Glomerular visceral epithelial cell (primary cell): Measurements from ENCODE around the gene RPS5.
A peak's percentile ranks its signal among the peaks of the same experiment; 100 is the strongest.
"Not testable (repeated sequence)": the region's sequence is repeated elsewhere in the genome, so short reads cannot be mapped to it uniquely, and the experiment has no call there.

Experiments used
- DNase-seq: peaks from one replicate; pipeline ENCODE4 v3.0.0-alpha.2; 2016; ENCODE audit errors: extremely low spot score

Gene RPS5

DNA sequence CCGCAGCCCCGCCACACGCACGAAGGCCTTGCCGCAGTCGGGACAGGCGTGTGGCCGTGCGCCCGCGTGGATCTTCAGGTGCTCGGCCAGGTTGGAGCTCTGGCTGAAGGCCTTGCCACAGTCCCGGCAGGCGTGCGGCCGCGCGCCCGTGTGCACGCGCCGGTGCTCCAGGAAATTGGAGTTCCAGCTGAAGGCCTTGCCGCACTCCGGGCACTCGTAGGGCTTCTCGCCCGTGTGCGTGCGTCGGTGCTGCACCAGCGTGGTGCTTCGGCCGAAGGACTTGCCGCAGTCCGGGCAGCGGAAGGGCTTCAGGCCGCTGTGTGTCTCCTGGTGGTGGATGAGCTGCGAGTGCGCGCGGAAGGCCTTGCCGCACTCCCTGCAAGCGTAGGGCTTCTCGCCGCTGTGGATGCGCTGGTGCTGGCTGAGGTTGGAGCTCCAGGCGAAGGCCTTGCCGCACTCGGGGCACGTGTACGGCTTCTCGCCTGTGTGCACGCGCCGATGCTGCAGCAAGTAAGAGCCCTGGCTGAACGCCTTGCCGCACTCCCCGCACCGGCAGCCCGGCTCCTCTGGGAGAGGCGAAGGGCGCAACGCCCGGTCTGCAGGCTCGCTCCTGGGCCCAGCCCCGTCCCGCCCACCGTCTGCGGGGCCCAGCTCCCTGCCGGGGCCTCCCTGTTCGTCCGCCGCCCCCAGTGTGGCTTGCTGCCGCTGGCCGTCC lies 30.1 kb upstream of the RPS5 start:
- DNase-seq = no peak

DNA sequence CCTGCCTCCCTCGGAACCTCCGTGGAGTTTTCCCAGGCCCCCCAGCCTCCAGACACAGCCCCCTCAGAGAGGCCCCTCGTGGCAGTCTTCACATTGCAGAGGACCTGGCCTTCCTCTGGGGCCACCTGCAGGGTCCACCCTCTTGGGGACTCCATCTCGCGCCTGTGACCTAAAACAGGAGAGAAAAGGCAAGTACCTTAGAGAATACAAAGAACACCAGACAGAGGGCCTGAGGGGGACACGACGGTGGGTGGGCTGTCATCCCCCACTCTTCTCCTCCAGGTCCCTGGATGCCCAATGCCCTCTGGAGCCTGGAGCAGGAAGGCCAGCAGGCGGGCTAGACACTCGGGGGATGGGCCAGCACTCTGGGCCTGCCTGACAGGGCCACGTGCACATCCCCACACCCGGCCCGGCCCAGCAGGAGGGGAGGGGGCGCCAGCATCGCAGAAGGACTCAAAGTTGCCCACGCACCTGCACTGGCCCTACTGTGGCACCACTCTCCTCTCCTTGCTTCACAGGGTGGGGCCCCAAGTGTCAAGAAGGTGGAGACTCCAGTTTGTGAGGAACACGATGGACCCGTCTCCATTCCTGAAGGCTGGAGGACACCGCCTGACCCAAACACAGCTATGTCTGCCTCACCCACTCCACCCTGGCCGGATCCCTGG lies 29.5 kb upstream of the RPS5 start:
- no peak for DNase-seq

DNA sequence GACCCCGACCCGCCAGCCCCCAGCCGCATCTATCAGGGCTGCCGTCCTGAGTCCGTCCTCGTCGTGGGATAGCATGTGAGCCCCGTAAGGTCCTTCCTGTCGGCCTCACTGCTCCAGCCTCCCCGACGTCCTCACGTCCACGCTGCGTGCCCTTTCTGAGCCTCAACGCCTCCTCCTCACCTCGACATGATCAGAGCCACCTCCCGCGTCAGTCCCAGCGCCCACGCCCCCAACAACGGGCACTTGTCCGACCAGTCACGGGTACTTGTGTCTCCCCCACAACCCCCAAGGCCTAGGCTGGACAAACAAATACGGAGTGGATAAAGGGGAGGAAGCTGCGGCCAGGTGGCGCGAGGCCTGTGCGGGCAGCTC lies 25.2 kb upstream of the RPS5 start:
- DNase-seq = peak; percentile 45

DNA sequence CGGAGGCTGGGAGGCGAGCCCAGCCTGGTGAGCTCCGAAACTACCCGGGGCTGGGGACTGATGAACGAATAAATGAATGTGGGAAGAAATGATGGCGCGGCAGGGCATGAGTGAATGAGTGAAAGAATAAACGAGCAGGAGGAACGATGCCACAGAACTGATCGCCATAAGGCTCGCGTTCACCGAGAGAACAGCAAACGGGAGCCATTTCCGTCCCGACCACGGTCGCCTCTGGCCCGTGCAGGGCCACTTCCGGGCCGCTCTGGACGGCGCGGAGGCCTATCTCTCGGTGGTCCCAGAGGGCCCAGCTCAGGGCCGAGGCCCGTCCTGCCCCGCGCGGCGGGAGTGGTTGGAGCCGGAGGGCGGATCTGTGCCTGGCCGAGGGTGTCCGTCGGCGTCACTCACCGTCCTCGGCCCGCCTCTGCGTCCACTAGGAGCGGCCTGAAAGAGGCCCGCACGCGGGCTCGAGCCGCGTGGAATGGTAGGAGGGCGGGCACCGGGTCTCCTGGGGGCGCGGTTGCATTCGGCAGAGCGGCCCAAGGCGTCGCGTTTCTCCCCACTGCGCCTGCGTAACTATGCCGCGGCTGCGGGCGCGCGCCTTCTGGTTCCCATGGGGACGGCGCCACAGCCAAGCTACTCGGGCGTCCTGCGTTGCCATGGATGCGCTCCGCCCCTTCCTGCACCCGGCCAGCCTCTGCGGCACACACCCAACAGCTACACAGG lies 24.6 kb upstream of the RPS5 start, which contains the start of gene ZNF497:
Gene ZNF497, minus strand, starts transcription at position 480 of the 723 bp plus-strand sequence. CDS start 5,116 bp downstream, outside the sequence.
- peak; percentile 97 for DNase-seq

DNA sequence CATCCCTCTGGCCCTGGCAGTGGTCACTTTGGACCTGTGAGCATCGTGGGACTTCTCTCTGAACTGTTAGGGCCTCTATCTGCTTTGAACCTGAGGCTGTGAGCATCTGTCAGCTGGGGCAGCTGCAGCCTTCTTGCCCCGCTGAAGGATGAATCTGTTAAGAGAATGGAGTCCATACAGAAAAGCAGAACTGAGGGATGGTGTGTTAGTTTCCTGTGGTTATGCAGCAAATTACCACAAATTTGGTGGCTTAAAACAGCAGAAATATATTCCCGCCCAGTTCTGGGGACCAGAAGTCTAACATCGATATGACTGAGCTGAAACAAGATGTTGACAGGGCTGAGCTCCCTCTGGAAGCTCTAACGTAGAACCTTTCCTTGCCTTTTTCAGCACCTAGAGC lies 22.9 kb upstream of the RPS5 start:
- no peak for DNase-seq

DNA sequence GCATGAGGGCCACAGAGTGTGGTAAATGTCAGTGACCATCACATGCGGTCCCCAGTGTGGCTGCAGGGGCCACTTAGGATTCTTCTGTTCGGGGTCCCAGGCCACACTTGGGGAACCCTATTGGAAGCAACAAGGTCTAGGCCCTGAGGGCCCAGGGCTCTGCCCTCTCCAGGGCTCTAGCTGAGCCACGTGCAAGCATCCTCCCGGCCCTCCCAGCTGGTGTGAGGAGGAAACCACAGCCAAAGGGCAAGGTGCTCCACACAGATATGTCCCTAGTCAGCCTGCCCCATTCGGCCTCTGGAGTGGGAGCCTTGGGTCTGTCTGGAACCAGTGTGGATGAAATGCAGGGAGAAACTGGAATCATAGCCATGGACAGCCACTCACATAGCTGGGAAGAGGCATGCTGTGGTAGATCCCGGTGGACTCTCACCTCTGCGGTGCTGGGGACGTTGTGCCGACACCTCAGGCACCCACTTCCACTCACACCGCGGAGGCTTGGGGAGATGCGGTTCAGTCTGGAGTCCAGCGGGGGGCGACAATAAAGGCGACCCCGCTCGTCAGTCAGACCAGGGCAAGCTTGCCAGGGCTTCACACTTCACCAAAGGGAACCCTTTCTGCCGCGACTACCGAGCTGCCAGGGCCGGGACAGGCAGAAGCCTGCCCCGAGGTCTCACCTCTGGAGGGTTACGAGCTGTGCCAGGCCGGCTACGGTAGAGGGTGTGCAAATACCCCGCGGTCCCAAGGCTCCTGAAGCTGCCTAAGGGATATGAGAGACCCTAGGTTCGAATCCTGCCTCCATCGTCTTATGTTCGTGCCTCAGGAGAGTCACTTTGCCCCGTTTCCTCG lies 20.3 kb upstream of the RPS5 start:
- no peak for DNase-seq

DNA sequence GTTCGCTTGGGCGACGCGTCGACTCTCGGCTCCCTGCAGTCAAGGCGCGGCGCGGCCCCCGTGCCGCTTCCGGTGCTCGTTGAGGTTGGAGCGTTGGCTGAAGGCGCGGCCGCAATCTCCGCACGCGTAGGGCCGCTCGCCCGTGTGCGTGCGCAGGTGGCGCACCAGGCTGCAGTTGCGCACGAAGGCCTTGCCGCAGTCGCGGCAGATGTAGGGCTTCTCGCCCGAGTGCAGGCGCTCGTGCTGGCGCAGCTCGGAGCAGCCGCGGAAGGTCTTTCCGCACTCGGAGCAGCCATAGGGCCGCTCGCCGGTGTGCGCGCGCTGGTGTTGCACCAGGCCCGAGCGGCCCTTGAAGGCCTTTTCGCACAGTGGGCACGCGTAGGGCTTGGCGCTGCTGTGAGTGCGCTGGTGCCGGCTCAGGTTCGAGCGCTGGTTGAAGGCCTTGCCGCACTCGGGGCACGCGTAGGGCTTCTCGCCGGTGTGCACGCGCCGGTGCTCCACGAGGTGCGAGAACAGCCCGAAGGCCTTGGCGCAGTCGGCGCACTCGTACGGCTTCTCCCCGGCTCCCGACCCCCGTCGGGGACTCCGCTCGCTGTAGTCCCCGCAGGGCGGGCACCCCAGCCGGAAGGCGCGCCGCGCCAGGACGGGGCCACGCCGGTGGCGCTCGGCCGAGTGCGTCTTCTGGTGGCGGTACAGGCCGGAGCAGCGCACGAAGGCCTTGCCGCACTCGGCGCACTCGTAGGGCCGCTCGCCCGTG lies 19.2 kb upstream of the RPS5 start:
- no peak for DNase-seq

DNA sequence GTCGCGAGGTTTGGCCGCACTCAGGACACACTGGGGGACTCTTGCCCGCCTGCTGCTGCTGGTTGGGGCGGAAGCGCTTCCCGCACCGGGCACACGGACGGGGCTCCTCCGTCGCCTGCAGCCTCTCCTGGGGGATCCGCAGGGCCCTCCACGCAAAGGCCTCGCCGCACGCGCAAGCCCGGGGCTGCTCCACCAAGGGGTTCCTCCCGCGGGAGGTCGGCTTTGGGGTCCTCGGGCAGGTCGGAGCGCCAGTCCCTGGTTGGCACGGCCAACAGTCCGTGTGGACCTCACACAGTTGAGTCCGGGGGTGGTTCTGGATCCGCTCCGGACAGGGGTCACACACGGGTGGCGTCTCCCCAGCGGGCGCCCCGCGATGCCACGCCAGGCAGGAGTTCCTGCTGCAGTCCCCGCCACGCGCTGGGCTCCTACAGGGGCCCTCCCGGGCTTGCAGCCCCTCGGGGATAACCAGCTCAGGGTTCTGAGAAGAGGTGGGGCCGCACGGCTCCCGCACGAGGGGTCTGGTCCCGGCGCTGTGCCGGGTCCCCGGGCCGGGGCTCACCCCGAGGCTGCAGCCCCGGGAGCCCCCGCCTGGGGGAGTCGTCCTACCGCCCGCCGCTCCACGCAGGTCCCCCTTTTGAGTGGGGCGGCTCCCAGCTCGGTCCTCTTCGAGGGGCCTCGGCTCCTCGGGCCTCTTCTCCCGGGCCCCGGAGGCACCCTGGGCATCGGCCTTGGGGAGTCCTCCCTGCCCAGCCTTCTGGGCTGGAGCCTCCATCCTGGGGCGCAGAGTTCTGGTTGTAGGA lies 18.3 kb upstream of the RPS5 start:
- no peak for DNase-seq

DNA sequence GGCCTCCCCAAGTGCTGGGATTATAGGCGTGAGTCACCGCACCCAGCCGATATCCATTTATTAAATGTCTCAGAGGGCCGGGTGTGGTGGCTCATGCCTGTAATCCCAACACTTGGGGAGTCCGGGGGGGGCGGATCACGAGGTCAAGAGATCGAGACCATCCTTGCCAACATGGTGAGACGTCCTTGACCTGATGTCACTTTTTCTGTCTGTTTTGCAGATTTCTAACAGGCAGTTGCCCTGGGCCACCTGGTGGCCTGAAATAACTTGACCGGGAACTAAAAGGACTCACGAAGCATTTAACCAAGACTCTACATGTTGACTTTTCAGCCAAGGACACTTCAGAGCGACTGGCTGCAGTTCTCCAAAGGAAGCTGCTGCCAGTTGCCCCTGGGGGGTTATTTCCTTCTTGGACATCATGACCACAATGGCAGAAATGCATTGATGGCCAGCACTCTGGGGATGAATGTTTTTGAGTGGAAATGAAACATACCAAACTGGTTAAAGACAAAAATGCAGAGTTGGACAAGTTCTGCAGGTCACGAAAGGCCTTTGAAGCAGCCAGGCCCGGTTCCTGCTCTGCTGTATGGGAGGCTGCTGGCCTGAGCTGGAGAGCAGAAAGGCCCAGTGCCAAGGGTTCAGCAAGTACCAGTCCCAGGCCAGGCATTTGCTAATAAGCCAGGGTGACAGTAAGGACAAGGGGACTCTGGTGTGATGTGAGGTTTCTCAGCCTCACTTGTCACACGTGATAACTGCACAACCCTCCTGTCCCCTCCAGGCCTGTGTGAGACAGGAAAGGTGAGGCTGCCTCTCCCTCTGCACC lies 14.5 kb upstream of the RPS5 start:
- no peak for DNase-seq

DNA sequence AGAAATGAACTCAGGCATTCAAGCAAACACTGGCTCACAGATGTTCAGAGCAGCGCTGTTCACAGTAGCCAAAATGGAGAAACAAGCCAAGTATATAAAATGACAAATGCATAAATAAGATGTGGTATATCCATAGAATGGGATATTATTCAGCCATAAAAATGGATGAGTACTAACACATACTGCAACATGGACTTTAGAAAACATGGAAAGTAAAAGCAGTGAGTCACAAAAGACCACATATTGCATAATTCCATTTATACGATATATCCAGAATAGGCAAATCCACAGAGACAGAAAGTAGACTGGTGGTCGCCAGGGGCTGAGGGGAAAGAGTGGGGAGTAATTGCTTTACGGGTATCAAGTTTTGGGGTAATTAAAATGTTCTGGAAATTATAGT lies 12.9 kb upstream of the RPS5 start:
- DNase-seq = no peak

DNA sequence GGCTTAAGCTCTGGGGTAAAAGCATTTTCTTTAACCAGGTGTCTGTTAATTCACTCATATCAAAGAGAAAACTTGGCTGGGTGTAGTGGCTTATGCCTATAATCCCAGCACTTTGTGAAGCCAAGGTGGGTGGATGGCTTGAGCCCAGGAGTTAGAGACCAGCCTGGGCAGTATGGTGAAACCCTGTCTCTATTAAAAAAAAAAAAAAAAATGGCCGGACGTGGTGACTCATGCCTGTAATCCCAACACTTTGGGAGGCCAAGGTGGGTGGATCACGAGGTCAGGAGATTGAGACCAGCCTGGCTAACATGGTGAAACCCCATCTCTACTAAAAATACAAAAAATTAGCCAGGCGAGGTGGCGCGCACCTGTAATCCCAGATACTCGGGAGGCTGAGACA lies 10.3 kb upstream of the RPS5 start:
- not testable (repeated sequence) for DNase-seq

DNA sequence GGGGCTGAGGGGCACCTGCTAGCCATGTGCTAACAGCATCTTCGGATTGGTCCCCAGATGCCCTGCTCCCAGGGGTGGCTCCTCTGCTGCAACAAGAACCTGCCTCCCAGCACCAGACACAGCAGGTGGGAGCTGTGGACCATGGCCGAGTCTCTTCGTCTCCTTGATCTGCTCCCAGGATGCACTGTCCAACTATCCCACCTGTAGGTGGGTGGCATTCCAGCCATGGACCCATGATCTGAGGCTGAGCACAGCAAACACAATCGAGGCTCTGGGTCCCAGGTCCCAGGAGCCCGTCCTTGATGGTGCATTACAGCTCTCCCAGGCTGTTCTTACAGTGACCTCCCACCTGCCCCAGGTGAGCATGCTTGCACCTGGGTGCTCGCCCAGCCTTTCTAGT lies 7.8 kb upstream of the RPS5 start:
- no peak for DNase-seq

DNA sequence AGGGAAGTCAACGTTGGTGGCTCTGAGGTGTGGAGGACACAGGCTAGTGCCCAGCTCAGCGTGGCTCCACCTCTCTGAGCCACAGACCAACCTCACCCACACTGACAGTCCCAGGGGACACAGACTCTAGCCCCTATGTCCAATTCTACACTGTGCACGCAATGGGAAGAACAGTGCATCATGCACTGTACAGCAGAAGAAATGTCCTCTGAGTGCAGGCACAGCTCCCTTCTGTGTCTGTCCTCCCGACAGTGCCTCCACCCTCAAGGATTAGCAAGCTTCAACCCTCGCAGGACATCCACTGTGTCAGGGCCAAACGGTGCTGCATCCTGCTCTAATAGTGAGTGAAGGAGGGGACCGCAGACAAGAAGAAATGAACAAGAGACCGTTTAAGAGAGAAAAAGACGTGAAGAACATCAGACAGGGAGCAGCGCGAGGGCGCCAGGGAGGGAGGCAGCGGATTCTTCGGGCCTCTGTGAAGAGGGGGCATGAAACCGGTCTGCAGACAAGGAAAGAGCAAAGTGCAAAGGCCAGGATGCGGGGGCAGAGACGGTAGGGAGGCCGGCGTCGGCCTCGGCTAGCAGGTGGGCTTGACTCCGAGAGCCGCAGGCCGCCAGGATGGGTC lies 6.9 kb upstream of the RPS5 start:
- no peak for DNase-seq

DNA sequence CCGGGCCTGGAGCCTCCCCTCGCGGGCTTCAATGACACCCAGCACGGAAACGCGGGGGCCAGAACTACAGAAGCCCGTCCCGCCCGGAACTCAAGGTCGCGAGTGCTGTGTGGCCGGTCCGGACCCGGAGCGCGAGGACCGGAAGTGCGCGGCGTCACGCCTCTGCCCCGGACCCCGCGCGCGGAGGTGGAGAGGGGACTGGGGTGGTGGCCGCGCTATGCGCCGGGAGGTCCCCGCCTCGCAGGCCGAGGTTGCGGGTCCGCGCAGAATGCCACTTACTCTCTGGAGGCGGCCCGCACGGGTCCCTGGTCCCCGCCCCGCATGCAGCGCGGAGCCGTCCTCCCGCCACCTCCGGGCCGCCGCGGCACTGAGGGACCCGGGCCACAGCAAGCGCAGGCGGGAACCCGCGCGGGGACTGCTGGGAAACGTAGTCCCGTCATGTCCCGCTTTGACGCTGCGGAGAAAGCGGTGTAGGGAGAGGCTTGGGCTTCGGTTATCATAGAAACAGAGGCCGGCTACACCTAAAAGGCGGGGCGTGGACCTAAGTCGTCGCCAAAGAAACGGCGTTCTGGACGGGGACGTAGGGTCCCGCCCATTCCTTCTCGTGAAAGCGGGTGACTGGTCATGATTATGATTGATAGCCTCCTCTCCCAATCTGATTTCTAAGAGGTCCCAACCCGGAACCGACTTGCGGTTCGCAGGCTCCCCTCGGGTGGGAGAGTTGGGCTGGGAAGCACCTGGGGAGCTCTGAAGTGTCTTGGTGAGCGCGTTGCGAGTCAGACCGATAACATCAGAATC lies 6.2 kb upstream of the RPS5 start, which contains the start of gene ZNF837:
Gene ZNF837, minus strand, starts transcription at position 369 of the 798 bp plus-strand sequence. CDS start 11,698 bp downstream, outside the sequence.
- DNase-seq = peak; percentile 100

DNA sequence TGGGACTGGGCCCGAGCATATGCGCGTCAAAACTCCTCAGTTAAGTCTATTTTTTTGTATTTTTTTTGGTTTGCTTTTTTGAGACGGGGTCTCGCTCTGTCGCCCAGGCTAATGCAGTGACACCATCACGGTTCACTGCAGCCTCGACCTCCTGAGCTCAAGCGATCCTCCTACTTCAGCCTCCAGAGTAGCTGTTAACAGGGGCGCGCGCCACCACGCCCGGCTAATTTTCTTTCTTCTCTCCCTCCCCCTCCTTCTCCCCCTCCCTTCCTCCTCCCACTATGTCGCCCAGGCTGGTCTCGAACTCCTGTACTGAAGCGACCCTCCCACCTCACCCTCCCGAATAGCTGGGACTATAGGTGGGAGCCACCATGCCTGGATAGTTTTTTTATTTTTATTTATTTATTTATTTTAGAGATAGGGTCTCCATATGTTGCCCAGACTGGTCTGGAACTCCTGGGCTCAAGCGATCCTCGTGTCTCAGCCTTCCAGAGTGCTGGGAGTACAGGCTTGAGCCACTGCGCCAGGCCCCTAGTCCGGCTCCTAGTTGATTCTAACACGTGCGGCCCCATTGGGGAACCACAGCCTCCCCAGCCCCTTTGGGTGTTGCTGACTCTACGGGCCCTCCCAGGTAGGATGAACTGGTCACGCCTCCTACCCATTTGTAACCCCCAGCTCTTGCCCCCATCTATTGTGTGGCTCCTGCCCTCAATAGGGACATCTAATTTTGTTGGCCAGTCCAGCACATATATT lies 5.4 kb upstream of the RPS5 start:
- DNase-seq = no peak

DNA sequence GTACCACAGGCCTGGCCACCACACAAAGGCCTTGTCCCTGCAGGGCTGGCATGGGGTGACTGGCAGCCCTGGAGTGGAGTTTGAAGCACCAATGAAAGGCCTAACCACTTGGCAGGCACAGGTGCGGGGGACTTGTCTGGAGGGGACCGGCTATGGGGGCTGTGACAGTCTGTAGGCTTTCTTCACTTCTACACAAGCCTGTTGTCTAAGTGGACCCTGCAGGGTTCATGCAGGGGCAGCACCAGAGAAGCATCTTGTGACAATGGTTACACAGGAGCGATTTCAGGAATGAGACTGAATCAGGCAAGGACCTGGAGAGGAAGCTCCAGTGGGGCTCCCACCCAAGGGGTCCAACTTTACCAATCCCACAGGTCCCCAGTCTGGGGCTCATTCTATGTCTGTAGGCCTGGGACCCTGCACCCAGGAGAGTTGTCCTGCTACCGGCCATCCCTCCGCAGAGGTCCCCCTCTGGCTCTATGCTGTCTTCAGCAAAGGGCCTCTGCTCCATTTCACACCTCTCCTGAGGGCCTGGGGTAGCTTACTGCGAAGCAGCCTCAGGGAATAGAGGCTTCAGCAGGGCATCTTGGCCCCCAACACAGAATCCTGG lies 4.0 kb upstream of the RPS5 start:
- DNase-seq = no peak

DNA sequence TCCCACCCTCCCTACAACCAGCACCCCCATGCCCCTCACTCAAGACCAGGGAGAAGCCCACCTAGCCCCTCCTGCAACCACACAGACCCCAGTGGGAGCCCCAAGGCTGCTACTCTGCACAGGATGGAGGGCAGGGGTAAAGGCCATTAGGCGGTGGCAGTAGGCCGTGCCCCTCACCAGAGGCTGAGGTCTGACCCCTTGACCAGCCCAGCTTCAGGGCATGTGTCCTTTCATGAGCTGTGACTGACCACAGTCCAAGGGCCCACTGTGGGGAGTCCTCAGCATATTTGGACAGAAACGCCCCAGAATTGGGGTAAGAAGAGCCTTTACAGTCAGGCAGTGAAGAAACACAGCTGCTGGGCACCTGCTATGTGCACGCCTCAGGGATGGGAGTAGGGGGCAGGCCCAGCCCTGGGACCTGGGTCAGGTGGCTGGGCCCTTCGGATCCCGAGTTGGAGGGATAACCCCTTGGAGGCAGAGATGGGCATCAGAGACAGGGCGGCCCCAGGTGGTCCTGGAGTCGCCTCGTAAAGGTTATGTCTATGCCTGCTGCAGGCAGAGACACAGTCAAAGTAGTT lies 1.7 kb upstream of the RPS5 start:
- no peak for DNase-seq
